Neural progenitor cell (in vitro differentiated cells): ENCODE results near the gene TMC8.

Experiments used
- EZH2 ChIP-seq: fragments of 200-600 bp; sonication (generic); IDR thresholded peaks from 2 replicates; pipeline ENCODE4 v1.6.1; 2017; ENCODE audit warnings: antibody characterized with exemption, mild to moderate bottlenecking, moderate library complexity
- EZH2phosphoT487 ChIP-seq: fragments of 200-600 bp; sonication (generic); IDR thresholded peaks from 2 replicates; pipeline ENCODE4 v1.6.1; 2017; ENCODE audit warnings: antibody characterized with exemption
- TF ChIP-seq, protein P1 (sequence below): fragments of 200-600 bp; sonication (generic); IDR thresholded peaks from 2 replicates; pipeline ENCODE4 v1.5.1; 2017; ENCODE audit warnings: antibody characterized with exemption, mild to moderate bottlenecking

DNA sequence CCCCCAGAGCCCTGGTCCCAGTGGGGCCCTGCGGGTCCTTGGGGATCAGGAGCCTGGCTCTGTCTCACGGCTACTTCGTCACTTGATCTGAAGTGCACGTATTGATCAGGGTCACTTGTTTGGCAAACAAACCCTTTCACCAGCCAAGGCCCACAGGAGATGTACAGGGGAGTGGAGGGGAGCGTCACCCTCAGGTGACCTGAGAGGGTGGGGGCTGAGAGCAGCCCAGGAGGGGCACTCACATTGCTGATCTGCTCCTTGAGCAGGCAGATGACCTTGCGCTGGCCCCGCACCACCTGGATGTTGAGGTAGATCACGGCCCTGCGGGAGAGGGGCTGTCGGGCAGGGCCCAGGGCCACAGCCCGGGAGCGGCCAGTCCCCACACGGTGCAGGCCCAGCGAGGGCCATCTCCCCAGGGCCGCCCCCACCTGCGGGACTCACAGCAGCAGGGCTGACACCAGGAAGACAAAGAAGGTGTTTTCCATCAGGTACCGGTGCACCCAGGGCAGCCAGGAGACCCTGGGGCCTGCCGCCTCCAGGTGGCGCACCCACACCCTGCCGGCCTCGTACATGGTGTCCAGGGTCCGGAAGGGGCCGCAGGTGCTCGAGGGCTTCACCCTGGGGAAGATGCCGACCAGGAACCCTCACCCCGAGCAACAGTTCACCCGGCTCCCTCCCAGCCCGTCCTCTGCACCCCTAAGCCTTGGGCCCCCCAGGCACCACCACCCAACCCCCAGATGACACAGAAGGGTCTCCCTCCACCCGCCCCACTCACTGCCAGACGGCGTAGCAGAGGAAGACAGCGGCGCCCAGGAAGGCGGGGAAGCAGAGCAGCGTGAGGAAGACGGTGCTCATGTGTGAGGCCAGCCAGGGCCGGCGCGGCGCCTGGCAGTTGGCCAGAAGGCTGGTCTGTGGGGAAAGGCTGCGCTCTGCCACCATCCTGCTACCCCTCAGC lies 13.3 kb upstream of the TMC8 start:
- TF ChIP-seq, protein P1, sequence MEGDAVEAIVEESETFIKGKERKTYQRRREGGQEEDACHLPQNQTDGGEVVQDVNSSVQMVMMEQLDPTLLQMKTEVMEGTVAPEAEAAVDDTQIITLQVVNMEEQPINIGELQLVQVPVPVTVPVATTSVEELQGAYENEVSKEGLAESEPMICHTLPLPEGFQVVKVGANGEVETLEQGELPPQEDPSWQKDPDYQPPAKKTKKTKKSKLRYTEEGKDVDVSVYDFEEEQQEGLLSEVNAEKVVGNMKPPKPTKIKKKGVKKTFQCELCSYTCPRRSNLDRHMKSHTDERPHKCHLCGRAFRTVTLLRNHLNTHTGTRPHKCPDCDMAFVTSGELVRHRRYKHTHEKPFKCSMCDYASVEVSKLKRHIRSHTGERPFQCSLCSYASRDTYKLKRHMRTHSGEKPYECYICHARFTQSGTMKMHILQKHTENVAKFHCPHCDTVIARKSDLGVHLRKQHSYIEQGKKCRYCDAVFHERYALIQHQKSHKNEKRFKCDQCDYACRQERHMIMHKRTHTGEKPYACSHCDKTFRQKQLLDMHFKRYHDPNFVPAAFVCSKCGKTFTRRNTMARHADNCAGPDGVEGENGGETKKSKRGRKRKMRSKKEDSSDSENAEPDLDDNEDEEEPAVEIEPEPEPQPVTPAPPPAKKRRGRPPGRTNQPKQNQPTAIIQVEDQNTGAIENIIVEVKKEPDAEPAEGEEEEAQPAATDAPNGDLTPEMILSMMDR = peak; percentile 63
- no peak for TF ChIP-seq EZH2
- no peak for TF ChIP-seq EZH2phosphoT487
